SK-N-SH (cell line): Measurements from ENCODE around the gene GLRA3. TPM values are rescaled to one million over a fixed set of nuclear protein-coding genes. Genes with fewer than 3 reads are reported as not detected.

Source experiments
- CTCF ChIA-PET: fragments of 300-600, 350-600 bp; formaldehyde crosslinking; extraction: SDS; loops from one replicate; lab custom pipeline; 2021; lab: Yijun Ruan, JAX
- POLR2A ChIA-PET: fragments of 350-600 bp; sonication (Branson Sonifier 250); formaldehyde crosslinking; extraction: SDS; loops from one replicate; lab custom pipeline; 2020; ENCODE audit warnings: antibody characterized with exemption, inconsistent platforms; lab: Yijun Ruan, JAX
- DNase-seq: peaks from one replicate; pipeline ENCODE4 v3.0.0; 2012
- H2AFZ ChIP-seq: fragments of 200-600 bp; sonication (generic); 2 replicates; pipeline ENCODE4 v1.8.1; 2016; ENCODE audit warnings: antibody characterized with exemption, mild to moderate bottlenecking, low read depth
- H3F3A ChIP-seq: fragments of 200-600 bp; sonication (generic); replicated peaks from 2 replicates; pipeline ENCODE3; 2016; ENCODE audit warnings: antibody characterized with exemption, mild to moderate bottlenecking; ENCODE audit not compliant: insufficient read depth
- H3K27ac ChIP-seq, 2 experiments: fragments of 200-500 bp in 1 of 2; fragments of 200-600 bp in 1 of 2; sonication (Bioruptor generic) in 1 of 2; sonication (generic), shearing (Covaris generic) in 1 of 2; 2 replicates each; pipeline versions ENCODE4 v1.5.1 to v1.6.1; 2014 to 2016; ENCODE audit warnings: low read depth in 2 of 2, inconsistent platforms in 1 of 2, low read length in 1 of 2, mild to moderate bottlenecking in 1 of 2, mixed read lengths in 1 of 2
- H3K27me3 ChIP-seq: fragments of 200-600 bp; sonication (generic), shearing (Covaris generic); 2 replicates; pipeline ENCODE4 v1.6.1; 2016; ENCODE audit warnings: mixed run types; ENCODE audit not compliant: insufficient read depth
- H3K36me3 ChIP-seq, 2 experiments: fragments of 200-500 bp in 1 of 2; fragments of 200-600 bp in 1 of 2; sonication (Bioruptor generic) in 1 of 2; sonication (generic) in 1 of 2; replicated peaks in 1 of 2; 2 replicates each; pipeline versions ENCODE3 to v1.5.1; 2014 to 2016; ENCODE audit warnings: low read length in 1 of 2, mild to moderate bottlenecking in 1 of 2; ENCODE audit not compliant: insufficient read depth in 2 of 2, control insufficient read depth in 1 of 2
- H3K4me1 ChIP-seq, 2 experiments: fragments of 200-500 bp in 1 of 2; fragments of 200-600 bp in 1 of 2; sonication (Bioruptor generic) in 1 of 2; sonication (generic), shearing (Covaris generic) in 1 of 2; 2 replicates each; pipeline versions ENCODE4 v1.5.1 to v1.6.1; 2014 to 2016; ENCODE audit warnings: low read depth in 1 of 2, low read length in 1 of 2, mixed run types in 1 of 2; ENCODE audit not compliant: insufficient read depth in 2 of 2, control insufficient read depth in 1 of 2
- H3K4me2 ChIP-seq: fragments of 200-600 bp; sonication (generic), shearing (Covaris generic); 2 replicates; pipeline ENCODE4 v1.6.1; 2017; ENCODE audit warnings: mixed run types
- H3K4me3 ChIP-seq, 2 experiments: fragments of 200-500 bp in 1 of 2; fragments of 200-600 bp in 1 of 2; sonication (Bioruptor generic) in 1 of 2; sonication (generic), shearing (Covaris generic) in 1 of 2; 2 replicates each; pipeline versions ENCODE4 v1.5.1 to v1.8.1; 2014 to 2016; ENCODE audit warnings: low read depth in 2 of 2, inconsistent platforms in 1 of 2, low read length in 1 of 2, mild to moderate bottlenecking in 1 of 2, mixed read lengths in 1 of 2, moderate library complexity in 1 of 2
- H3K79me2 ChIP-seq: fragments of 200-600 bp; sonication (generic); 2 replicates; pipeline ENCODE4 v1.8.1; 2017; ENCODE audit warnings: mild to moderate bottlenecking; ENCODE audit not compliant: insufficient read depth
- H3K9ac ChIP-seq: fragments of 200-600 bp; sonication (generic); 2 replicates; pipeline ENCODE4 v1.6.1; 2017; ENCODE audit warnings: mixed run types
- H3K9me2 ChIP-seq: fragments of 200-600 bp; sonication (generic); 2 replicates; pipeline ENCODE4 v1.6.1; 2017; ENCODE audit warnings: mixed run types
- H3K9me3 ChIP-seq: fragments of 200-600 bp; sonication (generic); 2 replicates; pipeline ENCODE4 v1.6.1; 2017; ENCODE audit warnings: mixed run types, mild to moderate bottlenecking, moderate library complexity
- H4K20me1 ChIP-seq: fragments of 200-600 bp; sonication (generic); 2 replicates; pipeline ENCODE4 v1.6.1; 2017; ENCODE audit warnings: mild to moderate bottlenecking, mixed run types; ENCODE audit not compliant: insufficient read depth
- FOXJ3 ChIP-seq: sonication (generic); formaldehyde crosslinking; IDR thresholded peaks from 2 replicates; pipeline ENCODE4 v1.5.1; 2020; ENCODE audit warnings: mild to moderate bottlenecking, missing genetic modification reagents
- FOXM1 ChIP-seq: IDR thresholded peaks from 2 replicates; pipeline ENCODE4 v1.4.0; 2012; ENCODE audit warnings: low read depth, mild to moderate bottlenecking
- GABPA ChIP-seq: IDR thresholded peaks from 2 replicates; pipeline ENCODE4 v1.4.0; 2012; ENCODE audit warnings: low read depth, mild to moderate bottlenecking
- GATA2 ChIP-seq: sonication (generic); formaldehyde crosslinking; IDR thresholded peaks from 2 replicates; pipeline ENCODE4 v1.5.0; 2020; ENCODE audit warnings: mild to moderate bottlenecking, missing genetic modification reagents
- JUND ChIP-seq: IDR thresholded peaks from 2 replicates; pipeline ENCODE4 v1.4.0; 2012
- MEF2A ChIP-seq: IDR thresholded peaks from 2 replicates; pipeline ENCODE4 v1.4.0; 2012; ENCODE audit warnings: low read depth, borderline replicate concordance
- RAD21 ChIP-seq: IDR thresholded peaks from 2 replicates; pipeline ENCODE4 v1.6.1; 2012; ENCODE audit warnings: mild to moderate bottlenecking, low read length
- SMC3 ChIP-seq: IDR thresholded peaks from 2 replicates; pipeline ENCODE4 v1.6.1; 2012; ENCODE audit warnings: low read depth, low read length, improper control_type of control experiment
- TCF12 ChIP-seq: IDR thresholded peaks from 2 replicates; pipeline ENCODE4 v1.4.0; 2012
- TEAD4 ChIP-seq: IDR thresholded peaks from 2 replicates; pipeline ENCODE4 v1.4.0; 2012; ENCODE audit warnings: mild to moderate bottlenecking, borderline replicate concordance; ENCODE audit not compliant: insufficient read depth
- WGBS: methylation state at CpG from one replicate; pipeline ENCODE4 v1.1.6; 2017; ENCODE audit warnings: low lambda C conversion rate; 5-methylcytosine and 5-hydroxymethylcytosine counted together
- polyA plus RNA-seq, 3 experiments: library from polyadenylated mRNA; depleted of rRNA; stranded (reverse); fragments of >200 nt; gene quantifications; 2 replicates each; pipeline ENCODE4 v1.2.3, GENCODE V29; 2012
- TF ChIP-seq, protein P1 (sequence below): fragments of 150-350 bp; IDR thresholded peaks from 2 replicates; pipeline ENCODE4 v1.6.1; 2016; ENCODE audit warnings: mild to moderate bottlenecking, low read depth, low read length
- TF ChIP-seq, protein P2 (sequence below): IDR thresholded peaks from 2 replicates; pipeline ENCODE4 v1.4.0; 2012; ENCODE audit warnings: low read depth

Gene GLRA3
- polyA plus RNA-seq, 1 of the 3 experiments (the other 2 are of a cell fraction) = not detected

DNA sequence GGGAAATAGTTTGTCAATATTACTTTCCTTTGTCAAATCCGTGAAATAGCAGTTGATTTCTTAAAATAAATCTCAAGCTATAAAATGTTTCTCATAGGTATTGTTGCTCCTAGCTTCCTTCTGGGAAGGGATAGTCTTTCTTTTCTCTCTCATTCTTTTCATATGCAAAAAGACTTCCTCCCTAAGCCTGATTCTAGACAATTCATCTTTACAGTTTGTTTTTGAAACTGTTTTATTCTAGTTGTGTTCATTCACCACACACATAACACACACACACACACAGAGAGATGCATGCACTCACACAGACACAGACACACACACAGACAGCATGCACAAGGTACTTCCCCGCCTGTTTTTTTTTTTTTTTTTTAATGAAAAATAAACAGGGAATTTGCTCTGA is 18.2 kb downstream of the GLRA3 start:
- CTCF ChIA-PET = no interaction called here
- no peak for DNase-seq

GRCh38 chr4:174808836-174809235 is 20.2 kb downstream of the GLRA3 start:
- H3K4me1 ChIP-seq = no peaks in the 10 kb centered on the region
- DNase-seq = no peak
- CTCF ChIA-PET = no interaction called here

More for the DNA sequence above, 18.2 kb downstream of the GLRA3 start:
- no peak overlapping the region for H3K27ac ChIP-seq
- TF ChIP-seq, protein P1, sequence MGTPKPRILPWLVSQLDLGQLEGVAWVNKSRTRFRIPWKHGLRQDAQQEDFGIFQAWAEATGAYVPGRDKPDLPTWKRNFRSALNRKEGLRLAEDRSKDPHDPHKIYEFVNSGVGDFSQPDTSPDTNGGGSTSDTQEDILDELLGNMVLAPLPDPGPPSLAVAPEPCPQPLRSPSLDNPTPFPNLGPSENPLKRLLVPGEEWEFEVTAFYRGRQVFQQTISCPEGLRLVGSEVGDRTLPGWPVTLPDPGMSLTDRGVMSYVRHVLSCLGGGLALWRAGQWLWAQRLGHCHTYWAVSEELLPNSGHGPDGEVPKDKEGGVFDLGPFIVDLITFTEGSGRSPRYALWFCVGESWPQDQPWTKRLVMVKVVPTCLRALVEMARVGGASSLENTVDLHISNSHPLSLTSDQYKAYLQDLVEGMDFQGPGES = no peak
- TF ChIP-seq TCF12 (no peak), RAD21 (no peak), FOXM1 (no peak)
- H3K79me2 ChIP-seq = no peaks in the 10 kb centered on the region
- no peak overlapping the region for H2AFZ ChIP-seq
- 23% methylated on average over 2 of the region's 2 CpGs for WGBS
- no peaks in the 10 kb centered on the region for H3K9me3 ChIP-seq
- H4K20me1 ChIP-seq = no peaks in the 10 kb centered on the region
- H3K4me1 ChIP-seq = no peaks in the 10 kb centered on the region
- H3K27me3 ChIP-seq = no peaks in the 10 kb centered on the region
- POLR2A ChIA-PET = no interaction called here
- H3F3A ChIP-seq = no peaks in the 10 kb centered on the region
- H3K9me2 ChIP-seq = no peaks in the 10 kb centered on the region
- no peak overlapping the region for H3K9ac ChIP-seq
- no peak overlapping the region for H3K4me2 ChIP-seq
- H3K4me3 ChIP-seq = no peak overlapping the region
- no peaks in the 10 kb centered on the region for H3K36me3 ChIP-seq

GRCh38 chr4:174808119-174808518 is 20.9 kb downstream of the GLRA3 start:
- Histone ChIP-seq H3K4me2 (no peak overlapping the region), H3K9me3 (no peaks in the 10 kb centered on the region), H3K27ac (no peak overlapping the region), H3K36me3 (no peaks in the 10 kb centered on the region), H3F3A (no peaks in the 10 kb centered on the region), H3K9me2 (no peaks in the 10 kb centered on the region), H2AFZ (no peak overlapping the region), H4K20me1 (no peaks in the 10 kb centered on the region), H3K27me3 (no peaks in the 10 kb centered on the region), H3K4me3 (no peak overlapping the region), H3K4me1 (no peaks in the 10 kb centered on the region), H3K9ac (no peak overlapping the region), H3K79me2 (no peaks in the 10 kb centered on the region)
- WGBS = 23% methylated on average over 2 of the region's 2 CpGs
- POLR2A ChIA-PET = no interaction called here
- CTCF ChIA-PET = no interaction called here
- no peak for TF ChIP-seq SMC3
- no peak for TF ChIP-seq GATA2 (CRISPR knock-in tag)
- TF ChIP-seq MEF2A = no peak
- TF ChIP-seq JUND = no peak
- TF ChIP-seq TEAD4 = no peak
- TF ChIP-seq FOXJ3 (CRISPR knock-in tag) = no peak
- TF ChIP-seq GABPA = no peak
- TF ChIP-seq, protein P2, sequence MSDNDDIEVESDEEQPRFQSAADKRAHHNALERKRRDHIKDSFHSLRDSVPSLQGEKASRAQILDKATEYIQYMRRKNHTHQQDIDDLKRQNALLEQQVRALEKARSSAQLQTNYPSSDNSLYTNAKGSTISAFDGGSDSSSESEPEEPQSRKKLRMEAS = no peak
- no peak for TF ChIP-seq TCF12
- DNase-seq = no peak

More at GRCh38 chr4:174808836-174809235, 20.2 kb downstream of the GLRA3 start:
- no peaks in the 10 kb centered on the region for H3F3A ChIP-seq
- H3K79me2 ChIP-seq = no peaks in the 10 kb centered on the region
- no peaks in the 10 kb centered on the region for H3K27me3 ChIP-seq
- H3K9me2 ChIP-seq = no peaks in the 10 kb centered on the region
- TF ChIP-seq GABPA = no peak
- H4K20me1 ChIP-seq = no peaks in the 10 kb centered on the region
- POLR2A ChIA-PET = no interaction called here
- H3K4me3 ChIP-seq = no peak overlapping the region
- no peak overlapping the region for H3K9ac ChIP-seq
- H3K9me3 ChIP-seq = no peaks in the 10 kb centered on the region
- no peak overlapping the region for H3K27ac ChIP-seq
- H2AFZ ChIP-seq = no peak overlapping the region
- WGBS = 50% methylated on average over 5 of the region's 5 CpGs
- no peaks in the 10 kb centered on the region for H3K36me3 ChIP-seq
- no peak overlapping the region for H3K4me2 ChIP-seq
